SW480 (cell line): ENCODE data around the gene PRPF6.

Experiments
- DNase-seq: peaks from one replicate; pipeline ENCODE4 v3.0.0-alpha.2; 2016; ENCODE audit warnings: low spot score

PRPF6 gene

GRCh38 chr20:64035933-64036345 lies 55.0 kb downstream of the PRPF6 start, which contains the start of gene C20orf204:
Gene C20orf204 (plus strand): TSS chr20:64036182. CDS start chr20:64036324, 142 bp downstream.
- no peak for DNase-seq

DNA sequence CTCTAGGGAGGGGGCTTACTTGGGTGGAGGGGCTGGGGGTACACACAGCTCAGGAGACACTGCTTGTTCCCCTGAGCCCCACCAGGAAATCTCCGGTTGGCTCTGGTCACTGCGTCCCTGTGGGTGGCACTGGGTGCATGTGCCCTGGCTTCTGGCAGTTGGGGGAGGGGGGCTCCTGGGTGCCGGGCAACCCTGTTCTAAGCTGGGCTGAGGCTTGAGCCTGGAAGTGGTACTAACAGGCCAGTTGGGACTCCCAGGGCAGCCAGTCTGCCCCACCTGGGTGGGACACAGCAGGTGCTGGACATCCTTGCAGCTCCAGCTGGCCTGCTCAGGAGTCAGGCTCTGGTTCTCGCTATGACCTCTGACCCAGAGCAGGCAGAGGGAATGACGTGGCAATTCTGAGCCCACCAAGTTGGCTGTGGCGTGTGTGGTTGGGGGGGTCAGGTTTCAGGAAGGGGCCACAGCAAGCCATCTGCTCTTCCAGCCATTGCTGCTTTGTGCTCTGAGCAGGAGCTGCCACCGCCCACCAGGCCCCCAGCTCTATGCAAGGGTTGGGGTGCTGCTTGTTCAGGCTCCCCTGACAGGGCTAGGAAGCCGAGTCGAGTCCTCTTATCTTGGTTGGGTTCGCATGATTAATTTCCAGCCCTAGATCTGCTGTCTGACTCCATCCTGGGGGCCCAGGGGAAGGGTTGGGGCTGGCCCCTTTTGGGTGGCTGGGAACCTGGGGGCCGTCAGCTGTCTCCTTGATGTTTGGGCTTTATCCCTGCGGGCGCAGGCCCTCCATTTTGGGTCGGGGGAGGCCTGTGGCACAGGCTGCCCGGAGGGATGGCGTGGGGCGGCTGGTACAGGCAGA lies 55.6 kb downstream of the PRPF6 start:
- DNase-seq, result no peak

GRCh38 chr20:64037199-64037497 lies 56.2 kb downstream of the PRPF6 start:
- DNase-seq, result no peak

DNA sequence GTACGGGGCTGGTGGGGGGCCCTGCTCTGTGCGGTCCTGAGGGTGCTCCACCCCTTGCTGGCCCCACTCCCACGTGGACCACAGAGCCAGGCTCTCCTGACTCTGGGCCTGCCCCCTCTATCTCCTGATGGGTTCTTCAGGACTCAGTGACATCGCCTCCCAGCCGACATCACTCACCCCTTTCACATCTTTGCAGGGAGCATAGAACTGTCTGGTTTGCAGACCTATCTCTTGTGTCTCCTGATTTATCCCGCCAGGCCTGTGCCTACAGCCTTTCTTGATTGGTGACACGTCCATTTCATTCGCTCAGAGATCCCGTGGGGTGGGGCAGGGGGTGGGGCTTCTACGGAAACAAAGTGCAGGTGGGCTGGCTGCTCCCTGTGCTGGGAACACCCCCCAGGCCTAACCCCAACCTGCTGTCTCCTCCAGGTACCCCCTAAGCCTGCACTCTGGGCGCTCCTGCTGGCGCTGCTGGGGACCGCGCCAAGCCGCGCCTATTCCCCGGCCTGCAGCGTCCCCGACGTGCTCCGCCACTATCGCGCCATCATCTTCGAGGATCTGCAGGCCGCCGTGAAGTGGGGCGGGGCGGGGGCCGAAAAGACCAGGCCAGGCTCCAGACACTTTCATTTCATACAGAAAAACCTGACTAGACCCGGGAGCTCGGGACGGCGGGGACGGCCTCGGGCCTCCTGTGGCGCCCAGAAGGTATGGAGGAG lies 56.7 kb downstream of the PRPF6 start:
- peak; percentile 53 for DNase-seq

- peak; percentile 72 for DNase-seq
Observed at GRCh38 chr20:64038224-64038564, 57.3 kb downstream of the PRPF6 start.

- peak; percentile 90 for DNase-seq
Observed at GRCh38 chr20:64038565-64039292, 57.8 kb downstream of the PRPF6 start.

DNA sequence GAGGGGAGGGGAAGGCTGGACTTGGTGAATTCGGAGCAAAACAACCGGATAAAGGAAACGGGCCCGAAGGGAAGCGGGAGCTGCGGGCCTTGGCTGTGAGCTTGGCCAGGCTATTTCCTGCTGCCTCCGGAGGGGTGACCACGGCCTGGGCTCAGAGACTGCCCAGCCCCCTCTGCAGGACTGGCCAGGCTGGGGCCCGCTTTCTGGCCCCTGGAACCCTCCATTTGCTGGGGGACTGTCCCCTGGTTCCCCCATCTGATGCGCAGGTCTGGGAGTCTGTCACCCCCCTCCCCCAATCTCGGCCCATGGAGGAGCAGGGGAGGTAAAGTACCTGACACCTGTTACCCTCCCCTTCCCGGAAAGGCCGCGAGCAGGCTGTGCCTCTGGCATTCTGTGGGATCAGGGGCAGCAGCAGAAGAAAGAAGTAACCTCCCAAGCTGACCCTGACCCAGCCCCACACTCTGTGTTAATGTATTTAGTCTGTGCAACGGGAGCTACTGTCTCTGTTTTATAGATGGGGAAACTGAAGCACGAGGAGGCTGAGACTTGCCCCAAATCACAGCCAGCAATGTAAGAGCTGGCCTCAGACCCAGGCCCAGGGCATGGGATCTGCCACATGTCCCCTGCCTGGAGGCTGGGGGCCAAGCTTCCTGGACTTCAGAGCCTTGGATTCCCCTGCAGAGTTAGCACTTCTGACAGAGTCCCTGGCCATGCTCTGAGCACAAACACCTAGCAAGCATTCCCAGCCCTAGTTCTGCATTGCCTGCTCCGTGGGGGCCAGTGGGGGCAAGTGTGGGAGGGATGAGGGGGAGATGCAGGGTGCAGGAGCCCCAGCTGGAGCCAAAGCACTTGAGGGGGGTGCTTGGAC lies 58.6 kb downstream of the PRPF6 start:
- DNase-seq, result no peak

DNA sequence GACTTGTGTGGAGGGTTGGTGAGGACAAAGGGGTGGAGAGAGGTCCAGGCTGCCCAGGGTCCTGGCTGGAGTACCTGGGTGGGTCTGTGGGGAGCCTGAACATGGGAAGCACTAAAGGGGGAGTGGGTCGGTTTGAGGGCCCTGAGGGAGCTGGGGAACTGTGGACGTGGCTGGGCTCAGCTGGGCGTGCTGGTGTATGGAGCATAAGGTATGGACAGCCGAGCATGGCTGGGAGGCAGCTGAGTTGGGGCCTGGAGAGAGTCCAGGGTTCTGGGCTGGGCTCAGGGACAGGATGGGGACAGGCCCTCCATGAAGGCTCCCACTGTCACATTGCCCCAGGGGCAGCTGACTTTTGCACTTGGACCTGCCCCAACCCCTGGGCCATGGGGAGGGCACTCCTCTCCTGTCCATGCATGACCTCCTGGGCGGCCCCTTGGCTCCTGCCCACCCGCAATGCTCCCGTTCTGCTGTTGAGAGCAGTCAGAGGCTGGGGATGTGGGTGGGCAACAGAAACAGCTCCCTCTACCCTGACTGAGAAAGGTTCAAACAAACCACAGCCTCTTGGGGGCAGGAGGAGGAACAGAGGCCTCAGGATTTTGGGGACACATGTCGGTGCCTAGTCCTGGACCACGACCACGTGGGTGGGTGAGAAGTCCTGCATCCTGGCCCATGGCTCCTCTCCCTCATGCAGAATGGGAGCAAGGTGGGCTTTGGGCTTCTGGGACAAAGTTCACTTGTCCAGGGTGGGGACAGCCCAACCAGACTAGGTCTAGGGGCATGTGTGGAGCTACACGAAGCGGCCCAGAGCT lies 59.5 kb downstream of the PRPF6 start:
- DNase-seq, result no peak

DNA sequence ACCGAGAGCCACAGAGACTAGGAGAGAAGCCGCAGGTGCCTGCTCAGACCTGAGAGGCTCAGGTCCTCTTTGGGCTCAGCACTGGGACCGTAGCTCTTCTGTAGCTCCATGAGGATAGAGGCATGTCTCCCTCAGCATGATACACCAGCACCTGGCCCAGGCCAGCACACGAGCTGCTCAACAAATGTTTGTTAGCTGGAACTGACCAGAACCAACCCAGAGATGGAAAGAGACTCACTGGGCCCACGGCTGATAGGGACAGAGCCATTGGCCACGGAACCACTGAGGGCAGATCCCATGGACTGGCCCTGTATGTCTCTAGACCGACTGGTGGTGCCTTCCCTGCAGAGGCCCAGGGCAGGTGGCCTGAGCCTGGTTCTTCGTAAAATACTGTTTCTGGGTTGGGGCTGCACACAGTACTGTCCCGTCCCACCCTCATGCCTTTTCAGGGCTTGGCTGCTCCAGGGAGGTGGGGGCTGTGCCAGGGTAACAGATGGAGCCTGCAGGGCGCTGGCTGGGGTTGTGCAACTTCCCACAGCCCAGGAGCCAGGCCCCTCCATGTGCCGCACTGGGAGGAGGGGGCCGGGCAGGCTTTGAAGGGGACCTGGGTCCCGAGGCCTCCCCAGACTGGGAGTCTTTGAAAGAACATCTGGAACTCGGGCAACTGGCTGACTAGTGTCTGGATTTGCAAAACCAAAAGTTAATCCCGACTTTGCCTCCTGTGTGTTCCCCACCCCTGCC lies 60.3 kb downstream of the PRPF6 start:
- no peak for DNase-seq

GRCh38 chr20:64041781-64042053 lies 60.8 kb downstream of the PRPF6 start:
- no peak for DNase-seq

DNA sequence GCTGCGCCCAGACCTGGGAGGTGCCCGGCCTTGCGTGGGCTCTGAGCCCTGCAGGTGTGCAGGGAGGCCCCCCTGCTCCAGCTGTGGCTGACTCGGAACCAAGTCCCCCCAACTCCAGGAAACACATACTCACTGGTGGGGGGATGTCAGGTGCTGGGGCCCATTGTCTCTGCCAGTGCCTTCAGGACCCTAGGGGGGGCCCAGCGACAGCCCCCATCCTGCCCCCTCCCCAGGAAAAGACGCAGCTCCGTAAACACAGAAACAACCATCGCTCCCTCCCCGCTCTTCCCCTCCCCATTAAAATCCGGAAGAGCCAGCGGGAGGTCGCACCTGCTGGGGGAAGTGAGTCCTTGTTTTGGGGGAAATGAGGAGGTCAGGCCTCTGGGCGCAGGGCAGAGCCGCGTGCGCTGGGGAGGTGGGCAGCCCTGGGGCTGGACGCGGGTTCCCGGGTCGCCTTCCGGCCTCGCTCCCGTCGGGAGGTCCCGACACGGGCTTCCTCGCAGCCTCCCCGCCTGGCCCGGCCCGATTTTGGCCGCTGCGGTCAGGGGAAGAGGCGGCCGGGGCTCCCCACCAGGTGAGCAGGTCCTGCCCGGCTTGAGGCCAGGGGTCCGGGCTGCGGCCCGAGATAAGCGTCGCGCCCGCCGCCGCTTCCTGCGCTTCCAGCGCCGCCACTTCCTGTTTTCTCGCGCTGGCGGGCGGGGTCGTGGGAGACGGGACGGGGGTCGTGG lies 61.3 kb downstream of the PRPF6 start:
- DNase-seq, result no peak

DNA sequence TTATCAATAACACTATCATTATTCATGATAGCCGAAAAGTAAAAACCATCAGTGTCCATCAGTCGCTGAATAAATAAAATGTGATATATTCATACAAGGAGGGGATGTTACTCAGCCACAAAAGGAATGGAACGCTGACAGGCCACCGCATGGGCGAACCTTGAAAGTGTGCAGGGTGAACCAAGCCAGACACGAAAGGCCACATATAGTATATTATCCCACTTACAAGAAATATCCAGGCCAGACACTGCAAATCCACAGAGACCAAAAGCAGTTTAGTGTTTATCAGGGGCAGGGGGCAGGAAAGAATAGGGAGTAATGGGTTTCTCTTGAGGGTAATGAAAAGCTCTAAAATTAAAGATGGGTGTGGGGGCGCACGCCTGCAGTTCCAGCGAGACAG lies 62.8 kb downstream of the PRPF6 start:
- no peak for DNase-seq

DNA sequence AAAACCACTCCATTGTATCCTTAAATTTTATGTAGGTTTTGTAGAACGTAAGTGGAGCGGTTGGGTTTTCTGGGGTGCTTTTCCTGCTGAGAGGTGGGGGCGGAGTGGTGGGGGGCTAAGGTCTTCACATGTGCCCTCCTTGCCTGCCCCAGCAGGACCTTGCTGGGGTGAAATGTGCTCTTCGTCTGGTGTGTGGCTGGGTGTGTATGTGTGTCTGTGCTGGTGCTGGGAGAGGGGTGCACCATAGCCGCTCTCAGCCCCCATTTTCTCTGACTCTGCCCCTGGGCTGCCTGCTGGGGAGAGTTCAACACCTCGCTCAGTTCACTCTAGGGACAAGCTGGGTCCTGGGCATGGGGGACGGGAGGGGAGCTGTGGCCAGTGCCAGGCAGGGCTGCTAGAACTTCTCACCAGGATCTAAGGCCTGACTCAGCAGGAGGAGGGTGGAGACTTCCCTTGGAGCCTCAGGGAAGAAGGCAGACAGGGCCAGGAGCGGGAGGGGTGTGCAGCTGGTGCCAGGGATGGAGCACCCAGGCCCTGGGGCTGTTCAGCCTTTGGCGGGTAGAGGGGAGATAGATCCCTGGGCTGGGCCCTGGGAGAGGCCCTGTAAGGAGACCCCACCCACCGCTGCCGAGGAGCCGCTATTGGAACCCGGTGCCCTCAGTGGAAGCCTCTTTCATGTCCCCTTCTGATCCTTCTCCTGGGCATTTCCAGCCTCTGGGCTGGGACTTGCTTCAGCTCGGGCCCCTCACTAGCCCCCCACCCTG lies 63.7 kb downstream of the PRPF6 start:
- peak; percentile 54 for DNase-seq

DNA sequence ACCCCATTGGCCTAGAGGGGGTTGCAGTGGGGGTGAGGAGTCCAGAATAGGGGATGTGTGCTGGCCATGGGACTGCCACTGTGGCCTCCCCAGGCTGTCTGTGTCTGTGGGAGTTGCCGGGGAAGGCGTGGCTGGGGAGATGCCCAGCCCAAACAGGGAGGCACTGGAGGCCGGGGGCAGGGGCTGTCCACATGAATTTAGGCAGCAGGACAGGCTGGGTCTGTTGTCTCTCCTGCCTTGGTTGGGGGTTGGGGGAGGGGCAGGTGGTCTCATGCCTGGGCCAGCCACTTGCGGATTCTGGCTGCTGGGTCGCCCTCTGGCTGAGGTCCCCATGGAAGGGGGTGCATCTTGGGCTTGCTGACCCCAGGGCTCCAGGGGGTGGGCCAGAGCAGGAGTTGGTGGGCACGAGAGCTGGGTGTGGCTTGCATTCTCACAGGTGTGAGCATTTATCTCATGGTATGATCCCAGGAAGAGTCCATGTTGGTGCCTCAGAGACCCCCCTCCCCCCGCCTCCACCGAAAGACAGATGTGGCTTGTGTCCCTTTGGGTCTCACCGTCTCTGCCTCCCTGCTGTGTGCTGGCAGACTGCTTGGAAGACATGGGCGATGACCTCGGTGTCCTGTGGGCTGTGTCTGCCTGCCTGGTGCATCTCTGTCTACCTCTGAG lies 64.5 kb downstream of the PRPF6 start:
- DNase-seq, result no peak

GRCh38 chr20:64047046-64047389 lies 66.1 kb downstream of the PRPF6 start:
- no peak for DNase-seq

DNA sequence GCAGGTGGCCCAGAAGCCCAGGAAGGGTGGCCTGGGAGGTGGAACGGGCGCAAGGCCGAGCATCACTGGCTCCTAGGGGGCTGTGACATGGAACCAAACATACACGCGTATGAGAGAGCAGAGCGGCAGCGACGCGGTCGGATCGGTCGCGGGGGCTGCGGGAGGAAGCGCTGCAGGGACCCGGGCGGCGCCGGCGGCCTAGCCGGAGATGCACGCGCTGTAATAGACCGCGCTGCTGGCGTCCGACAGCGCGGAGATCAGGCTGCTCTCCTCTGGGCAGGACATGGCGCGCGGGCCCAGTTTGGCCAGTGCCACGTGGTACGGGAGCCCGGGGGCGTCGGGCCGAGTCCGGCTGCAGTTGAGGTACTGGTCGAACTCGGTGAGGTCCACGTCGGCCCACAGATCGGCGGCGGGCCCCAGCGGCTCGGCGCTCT lies 67.1 kb downstream of the PRPF6 start:
- DNase-seq, result no peak

GRCh38 chr20:64048402-64049044 lies 67.6 kb downstream of the PRPF6 start:
- no peak for DNase-seq
